Breast epithelium (tissue), 4 donors: Measurements from ENCODE around the gene GNL3. TPM values are rescaled to one million over a fixed set of nuclear protein-coding genes. Genes with fewer than 3 reads are reported as not detected.

Experiments used
- DNase-seq, 2 donors: peaks; one replicate each; pipeline ENCODE4 v3.0.0-alpha.2; 2019; ENCODE audit warnings: low spot score in 2 of 2
- H3K27ac ChIP-seq, 2 donors: fragments of 200-600 bp; sonication (generic) in 1 of 2; one replicate each; pipeline ENCODE4 v1.5.1; 2016 to 2019; ENCODE audit warnings: mild to moderate bottlenecking in 1 of 2
- H3K27me3 ChIP-seq, 2 donors: fragments of 200-600 bp; sonication (generic) in 1 of 2; one replicate each; pipeline versions ENCODE4 v1.5.1 to v1.6.0; 2017 to 2019; ENCODE audit warnings: control low read depth in 1 of 2, mild to moderate bottlenecking in 1 of 2
- H3K36me3 ChIP-seq: fragments of 200-600 bp; one replicate; pipeline ENCODE4 v1.5.1; 2019
- H3K4me1 ChIP-seq, 2 donors: fragments of 200-600 bp; sonication (generic); one replicate each; pipeline ENCODE4 v1.5.1; 2016 to 2019; ENCODE audit warnings: control low read depth in 1 of 2
- H3K4me3 ChIP-seq, 3 donors: fragments of 200-600 bp; sonication (generic); 1 replicate in 2 of 3; 2 replicates in 1 of 3; pipeline ENCODE4 v1.5.1; 2016 to 2019; ENCODE audit warnings: mild to moderate bottlenecking in 3 of 3, moderate library complexity in 2 of 3
- H3K9me3 ChIP-seq, 2 donors: fragments of 200-600 bp; sonication (generic) in 1 of 2; one replicate each; pipeline ENCODE4 v1.5.1; 2016 to 2019; ENCODE audit warnings: control low read depth in 1 of 2
- CTCF ChIP-seq, 3 donors: fragments of 450-650 bp; IDR thresholded peaks; one replicate each; pipeline ENCODE4 v1.5.1; 2016 to 2017; ENCODE audit warnings: antibody characterized with exemption in 3 of 3, mild to moderate bottlenecking in 3 of 3, moderate library complexity in 3 of 3
- POLR2A ChIP-seq: fragments of 450-650 bp; IDR thresholded peaks from one replicate; pipeline ENCODE4 v1.6.1; 2016; ENCODE audit warnings: antibody characterized with exemption, mild to moderate bottlenecking, moderate library complexity
- POLR2AphosphoS5 ChIP-seq, 3 donors: sonication (generic); formaldehyde crosslinking; IDR thresholded peaks; one replicate each; pipeline ENCODE4 v1.6.1; 2017; ENCODE audit warnings: antibody characterized with exemption in 3 of 3
- intact Hi-C: fragments of 100-400 bp; cut with DNase I; formaldehyde crosslinking; loops from one replicate; pipeline ENCODE4 v1.15.1; 2023; ENCODE audit warnings: low total_unique reads
- total RNA-seq, 3 donors: library from RNA; depleted of rRNA; stranded (reverse); fragments of >200 nt; gene quantifications; one replicate each; pipeline ENCODE4 v1.1.0, GENCODE V29; 2016

The GNL3 gene
- total RNA-seq, result 100 to 1,000 TPM in 2 of 3 donors, 10 to 100 TPM in 1; 57.3 to 137 (median 126) TPM

GRCh38 chr3:52685709-52686691 is at the start of gene GNL3, which contains the start of gene PBRM1:
Gene GNL3, plus strand, starts transcription at chr3:52686032. Its CDS starts 61 bp downstream, at chr3:52686093.
Gene PBRM1, minus strand, starts transcription at chr3:52685913.
- H3K9me3 ChIP-seq, result no peaks in the 10 kb centered on the region
- intact Hi-C loops, result no loop called here

GRCh38 chr3:52636673-52637072 is 49.2 kb upstream of the GNL3 start:
- intact Hi-C loops, result no loop called here
- H3K27ac ChIP-seq, result no peak overlapping the region
- peaks cover 4% of the 10 kb centered on the region for H3K36me3 ChIP-seq
- no peaks in the 10 kb centered on the region for H3K27me3 ChIP-seq
- TF ChIP-seq CTCF (IDR thresholded peaks at IDR 0.05), result no peak
- no peak for TF ChIP-seq POLR2AphosphoS5 (IDR thresholded peaks at IDR 0.05)
- no peak for TF ChIP-seq POLR2A
- no peak overlapping the region for H3K4me3 ChIP-seq
- H3K4me1 ChIP-seq, result no peaks in the 10 kb centered on the region
- no peak for DNase-seq
- H3K9me3 ChIP-seq, result no peaks in the 10 kb centered on the region

More at GRCh38 chr3:52685709-52686691, at the start of gene GNL3, which contains the start of gene PBRM1:
- no peaks in the 10 kb centered on the region for H3K36me3 ChIP-seq
- H3K4me3 ChIP-seq, result peak within 1 kb of the TSS; percentile 62 to 81 (median 77)
- peak within 1 kb of the TSS; percentile 97 to 98 for H3K27ac ChIP-seq
- TF ChIP-seq POLR2A (peak; percentile 89), CTCF (IDR thresholded peaks at IDR 0.05) (peak in 1 of 3 donors; percentile 6), POLR2AphosphoS5 (IDR thresholded peaks at IDR 0.05) (peak; percentile 93 to 97 (median 94))
- H3K4me1 ChIP-seq, result peaks cover 0 to 18% of the 10 kb centered on the region in 2 donors
- no peaks in the 10 kb centered on the region for H3K27me3 ChIP-seq
- peak; percentile 92 for DNase-seq

GRCh38 chr3:52645549-52645948 is 40.3 kb upstream of the GNL3 start:
- H3K36me3 ChIP-seq, result no peaks in the 10 kb centered on the region
- no peak overlapping the region for H3K27ac ChIP-seq

GRCh38 chr3:52649461-52650210 is 36.2 kb upstream of the GNL3 start:
- no peak overlapping the region for H3K4me3 ChIP-seq
- H3K9me3 ChIP-seq, result no peaks in the 10 kb centered on the region
- intact Hi-C loops, result no loop called here
- TF ChIP-seq CTCF (IDR thresholded peaks at IDR 0.05) (no peak), POLR2A (no peak), POLR2AphosphoS5 (IDR thresholded peaks at IDR 0.05) (no peak)
- H3K27me3 ChIP-seq, result no peaks in the 10 kb centered on the region
- peak overlapping the region; percentile 27 to 85 for H3K27ac ChIP-seq
- no peaks in the 10 kb centered on the region for H3K36me3 ChIP-seq
- no peaks in the 10 kb centered on the region for H3K4me1 ChIP-seq
- DNase-seq, result no peak

More at GRCh38 chr3:52645549-52645948, 40.3 kb upstream of the GNL3 start:
- Histone ChIP-seq H3K4me3 (no peak overlapping the region), H3K27me3 (no peaks in the 10 kb centered on the region), H3K4me1 (no peaks in the 10 kb centered on the region), H3K9me3 (no peaks in the 10 kb centered on the region)
- no peak for TF ChIP-seq POLR2A
- TF ChIP-seq POLR2AphosphoS5 (IDR thresholded peaks at IDR 0.05), result no peak
- TF ChIP-seq CTCF (IDR thresholded peaks at IDR 0.05), result no peak
- intact Hi-C loops, result no loop called here
- DNase-seq, result no peak
